Uterus (tissue), 2 donors: ENCODE measurements around the gene CD46.

Source experiments
- POLR2A ChIP-seq, 2 donors: fragments of 450-650 bp; IDR thresholded peaks; one replicate each; pipeline ENCODE4 v1.6.1; 2016; ENCODE audit warnings: antibody characterized with exemption in 2 of 2, mild to moderate bottlenecking in 1 of 2, moderate library complexity in 1 of 2
- TF ChIP-seq, protein P1 (sequence below), 4 experiments: fragments of 200-600 bp in 2 of 4; fragments of 450-650 bp in 2 of 4; sonication (generic) in 2 of 4; IDR thresholded peaks; one replicate each; pipeline ENCODE4 v1.5.1; 2016 to 2019; ENCODE audit warnings: antibody characterized with exemption in 4 of 4, mild to moderate bottlenecking in 2 of 4, moderate library complexity in 1 of 4

DNA sequence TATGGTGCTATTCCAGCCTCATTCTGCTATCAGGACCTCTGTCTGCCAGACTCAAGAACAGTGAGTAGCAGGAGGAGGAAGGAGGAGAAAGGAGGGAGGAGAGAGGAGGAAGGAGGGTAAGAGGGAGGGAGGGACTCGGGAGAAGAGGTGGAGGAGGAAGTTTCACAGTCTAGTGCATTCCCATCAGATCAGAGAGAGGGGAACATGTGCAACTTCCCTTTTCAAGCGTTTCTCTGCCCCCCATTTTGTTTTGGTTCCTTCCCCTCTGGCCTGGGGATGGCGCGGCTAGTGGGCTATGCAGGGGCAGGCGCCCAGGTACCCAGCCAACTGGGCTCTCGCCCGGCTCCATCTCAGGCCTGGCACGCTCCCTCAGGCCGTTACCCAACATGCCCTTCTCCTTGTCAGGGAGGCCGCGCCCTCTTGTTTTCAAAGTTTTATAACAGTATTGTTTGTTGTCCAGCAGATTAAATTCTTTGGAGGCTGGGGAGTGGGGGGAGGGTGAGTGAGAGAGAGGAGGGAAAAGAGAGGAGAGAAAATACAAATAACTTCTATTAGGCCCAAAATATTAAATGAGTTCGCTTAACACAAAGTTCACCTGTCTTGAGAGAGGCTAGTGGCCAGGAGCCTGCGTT is 56.0 kb downstream of the CD46 start:
- TF ChIP-seq, protein P1, sequence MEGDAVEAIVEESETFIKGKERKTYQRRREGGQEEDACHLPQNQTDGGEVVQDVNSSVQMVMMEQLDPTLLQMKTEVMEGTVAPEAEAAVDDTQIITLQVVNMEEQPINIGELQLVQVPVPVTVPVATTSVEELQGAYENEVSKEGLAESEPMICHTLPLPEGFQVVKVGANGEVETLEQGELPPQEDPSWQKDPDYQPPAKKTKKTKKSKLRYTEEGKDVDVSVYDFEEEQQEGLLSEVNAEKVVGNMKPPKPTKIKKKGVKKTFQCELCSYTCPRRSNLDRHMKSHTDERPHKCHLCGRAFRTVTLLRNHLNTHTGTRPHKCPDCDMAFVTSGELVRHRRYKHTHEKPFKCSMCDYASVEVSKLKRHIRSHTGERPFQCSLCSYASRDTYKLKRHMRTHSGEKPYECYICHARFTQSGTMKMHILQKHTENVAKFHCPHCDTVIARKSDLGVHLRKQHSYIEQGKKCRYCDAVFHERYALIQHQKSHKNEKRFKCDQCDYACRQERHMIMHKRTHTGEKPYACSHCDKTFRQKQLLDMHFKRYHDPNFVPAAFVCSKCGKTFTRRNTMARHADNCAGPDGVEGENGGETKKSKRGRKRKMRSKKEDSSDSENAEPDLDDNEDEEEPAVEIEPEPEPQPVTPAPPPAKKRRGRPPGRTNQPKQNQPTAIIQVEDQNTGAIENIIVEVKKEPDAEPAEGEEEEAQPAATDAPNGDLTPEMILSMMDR (IDR thresholded peaks at IDR 0.05) = no peak
- TF ChIP-seq POLR2A (IDR thresholded peaks at IDR 0.05) = no peak
